GM10266 (cell line): ENCODE data around the gene RBM39.

ENCODE experiments used
- DNase-seq: peaks from one replicate; pipeline ENCODE4 v3.0.0; 2012; ENCODE audit errors: extremely low spot score
- CTCF ChIP-seq: IDR thresholded peaks from 2 replicates; pipeline ENCODE4 v1.5.1; 2012; ENCODE audit warnings: mild to moderate bottlenecking, low read depth; ENCODE audit not compliant: control insufficient read depth, insufficient read depth; ENCODE audit errors: missing control alignments

RBM39 gene

GRCh38 chr20:35702824-35703695 lies 39.0 kb downstream of the RBM39 start:
- no peak for DNase-seq
- no peak for TF ChIP-seq CTCF

DNA sequence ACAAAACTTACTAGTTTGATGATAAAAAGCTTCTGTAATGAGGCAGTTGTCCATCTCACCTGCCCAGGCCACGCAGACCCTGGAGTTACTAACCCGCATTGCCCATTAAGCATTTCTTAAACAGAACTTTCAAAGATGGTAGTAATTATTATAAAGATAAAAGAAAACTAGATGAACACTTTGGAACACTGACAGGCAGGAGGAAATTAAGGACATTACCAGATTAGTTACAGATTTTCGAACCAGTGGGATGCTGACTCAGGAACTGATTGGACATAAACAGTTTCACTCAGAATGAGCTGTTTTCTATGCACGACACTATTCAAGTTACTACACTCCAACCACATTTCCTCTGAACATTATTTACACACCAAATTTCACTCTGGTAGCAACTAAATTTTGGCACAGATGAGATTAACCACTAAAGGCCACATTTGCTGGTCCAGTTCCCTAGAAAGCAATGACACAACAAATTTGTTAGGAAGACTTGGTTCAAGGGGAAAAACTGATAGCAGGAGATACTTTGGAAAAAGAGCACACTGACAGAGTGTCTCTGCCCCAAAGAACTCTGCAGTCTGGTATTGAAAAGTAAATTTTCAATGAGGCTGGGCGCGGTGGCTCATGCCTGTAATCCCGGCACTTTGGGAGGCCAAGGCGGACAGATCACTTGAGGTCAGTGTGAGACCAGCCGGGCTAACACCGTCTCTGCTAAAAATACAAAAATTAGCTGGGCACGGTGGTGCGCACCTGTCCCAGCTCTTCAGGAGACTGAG lies 39.8 kb downstream of the RBM39 start:
- no peak for DNase-seq
- TF ChIP-seq CTCF, result no peak

- no peak for TF ChIP-seq CTCF
- no peak for DNase-seq
Observed at GRCh38 chr20:35700625-35701148, 41.4 kb downstream of the RBM39 start.

GRCh38 chr20:35699957-35700624 lies 42.0 kb downstream of the RBM39 start:
- TF ChIP-seq CTCF, result no peak
- no peak for DNase-seq

DNA sequence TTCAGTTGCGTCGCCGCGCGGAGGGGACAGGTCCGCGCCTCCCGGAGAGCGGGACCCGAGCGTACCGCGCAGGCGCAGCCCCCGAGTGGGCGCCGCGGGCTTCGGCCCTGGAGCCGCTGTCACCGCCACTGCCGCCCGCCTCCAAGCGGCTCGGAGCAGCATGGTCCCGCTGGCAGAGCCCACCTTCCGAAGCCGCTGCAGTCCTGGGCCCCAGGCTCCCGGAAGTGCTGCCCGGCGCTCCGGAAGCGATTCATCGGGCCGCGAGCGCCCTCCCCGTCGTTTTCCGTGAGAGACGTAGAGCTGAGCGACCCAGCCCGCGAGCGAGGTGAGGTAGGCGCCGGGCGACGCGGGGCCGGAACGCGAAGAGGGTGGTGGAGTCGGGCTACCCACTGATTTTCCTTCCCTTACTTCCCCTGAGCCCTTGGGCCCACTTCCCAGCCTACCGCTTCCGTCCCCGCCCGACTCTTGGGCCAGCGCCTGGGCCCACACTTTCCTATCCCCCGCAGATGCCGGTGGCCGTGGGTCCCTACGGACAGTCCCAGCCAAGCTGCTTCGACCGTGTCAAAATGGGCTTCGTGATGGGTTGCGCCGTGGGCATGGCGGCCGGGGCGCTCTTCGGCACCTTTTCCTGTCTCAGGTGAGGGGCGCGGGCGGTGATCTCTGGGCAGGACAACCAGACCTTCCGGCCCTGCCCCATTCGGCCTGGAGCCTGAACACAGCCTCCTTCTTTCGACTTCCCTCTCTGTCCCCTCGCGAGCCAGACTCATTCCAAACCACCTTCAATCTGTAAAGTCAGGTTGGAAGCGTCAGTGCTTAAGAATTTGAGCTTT lies 42.7 kb downstream of the RBM39 start, which contains the start of the genes NFS1 and ROMO1:
TSS of gene NFS1 (minus strand) at position 226 of the 830 bp plus-strand sequence. CDS start at position 162, 64 bp downstream.
TSS of gene ROMO1 (plus strand) at position 279 of the 830 bp plus-strand sequence. CDS start at position 507, 228 bp downstream.
- DNase-seq, result peak; percentile 89
- TF ChIP-seq CTCF, result peak; percentile 27
